ENCODE data around the gene CLIP2.

DNA sequence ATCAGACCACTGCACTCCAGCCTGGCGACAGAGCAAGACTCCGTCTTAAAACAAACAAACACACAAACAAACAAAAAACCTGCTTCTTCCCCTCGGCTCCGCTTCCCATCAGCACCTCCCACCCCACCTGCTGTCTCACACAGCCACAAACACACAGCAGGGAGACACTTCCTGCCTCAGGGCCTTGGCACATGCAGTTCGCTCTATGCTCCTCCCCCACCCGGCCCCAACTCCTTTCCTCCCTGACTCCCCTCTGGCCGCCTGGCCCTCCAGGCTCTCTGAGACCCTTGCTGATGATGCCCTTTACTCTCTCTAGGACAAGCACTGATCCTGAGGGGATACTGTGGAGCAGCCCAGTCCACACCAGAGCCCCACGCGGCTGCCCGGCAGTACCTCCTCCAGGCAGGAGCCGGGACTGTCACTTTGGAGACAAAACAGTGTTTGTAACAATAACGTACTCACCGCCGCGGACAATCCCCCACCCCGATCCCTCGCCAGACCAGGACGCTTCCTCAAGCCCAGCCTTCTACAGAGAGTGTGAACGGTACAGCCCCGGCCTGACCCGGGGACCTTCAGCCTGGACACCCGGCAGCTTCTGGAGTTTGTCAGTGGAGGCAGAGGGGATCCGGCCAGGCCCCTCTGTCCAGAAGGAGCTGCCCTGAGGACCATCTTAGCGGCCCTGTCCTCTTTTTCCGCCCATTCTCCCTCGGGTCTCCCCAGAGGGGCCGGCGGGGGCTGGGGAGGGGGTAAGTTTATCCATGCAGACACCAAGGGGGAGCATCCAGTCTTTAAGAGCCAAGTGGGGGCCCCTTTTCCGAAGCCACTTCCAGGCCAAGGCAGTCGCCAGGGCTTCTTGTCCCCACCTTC lies 114.5 kb downstream of the CLIP2 start:
- no peak for TF ChIP-seq CTCF (IDR thresholded peaks at IDR 0.05)
- TF ChIP-seq POLR2AphosphoS5 (IDR thresholded peaks at IDR 0.05; ENCODE audit: low read depth, low read length), result no peak

All from Panc1 (cell line).